GM11168 (cell line): ENCODE measurements around the gene RTP1.
"Not testable (repeated sequence)": the region's sequence is repeated elsewhere in the genome, so short reads cannot be mapped to it uniquely, and the experiment has no call there.

Experiments used
- in situ Hi-C: fragments of 300-500 bp; cut with MboI; formaldehyde crosslinking; loops from one replicate; pipeline ENCODE4 v1.12.0; 2022; ENCODE audit warnings: low sequenced_read_pairs; ENCODE audit not compliant: unreplicated experiment

Gene RTP1

DNA sequence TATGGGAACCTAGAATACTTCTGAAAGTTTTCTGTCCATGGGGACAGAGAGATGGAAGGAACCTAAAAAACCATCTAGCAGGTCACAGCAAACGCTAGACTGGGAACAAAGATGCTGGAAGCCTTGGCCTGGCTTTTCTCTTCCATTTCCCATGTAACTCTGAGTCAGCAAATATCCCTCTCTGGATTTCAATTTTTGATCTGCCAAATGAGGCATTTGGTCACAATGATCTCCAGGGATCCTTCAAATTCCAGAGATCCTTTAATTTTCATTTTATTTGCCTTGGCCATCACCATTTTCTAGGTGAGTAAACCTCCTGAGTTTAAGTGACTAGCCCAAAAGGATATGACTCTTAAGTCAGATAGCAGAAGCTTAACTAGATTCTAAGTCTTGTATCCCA is 39.7 kb downstream of the RTP1 start:
- in situ Hi-C loops = no loop called here

- in situ Hi-C loops = no loop called here
Measured at GRCh38 chr3:187237741-187238140, 40.5 kb downstream of the RTP1 start.

DNA sequence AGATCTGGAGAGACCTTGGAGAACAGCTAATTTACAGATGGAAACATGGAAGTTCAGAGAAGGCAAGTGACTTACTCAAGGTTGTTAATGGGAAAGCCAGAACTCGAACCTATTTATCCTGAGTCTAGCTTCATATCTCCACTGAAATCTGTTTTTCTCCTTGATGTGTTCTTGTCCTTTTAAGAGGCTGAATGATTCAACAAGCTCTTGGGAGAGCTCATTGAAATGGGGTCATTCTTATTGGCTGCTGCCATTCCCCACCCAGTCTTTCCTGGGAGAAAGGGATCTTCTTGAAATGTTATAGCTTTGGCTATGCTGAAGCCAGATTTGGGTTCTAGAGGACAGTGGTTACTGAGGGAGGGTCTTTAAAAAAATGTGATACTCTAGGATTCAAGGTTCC is 41.0 kb downstream of the RTP1 start:
- in situ Hi-C loops = no loop called here

DNA sequence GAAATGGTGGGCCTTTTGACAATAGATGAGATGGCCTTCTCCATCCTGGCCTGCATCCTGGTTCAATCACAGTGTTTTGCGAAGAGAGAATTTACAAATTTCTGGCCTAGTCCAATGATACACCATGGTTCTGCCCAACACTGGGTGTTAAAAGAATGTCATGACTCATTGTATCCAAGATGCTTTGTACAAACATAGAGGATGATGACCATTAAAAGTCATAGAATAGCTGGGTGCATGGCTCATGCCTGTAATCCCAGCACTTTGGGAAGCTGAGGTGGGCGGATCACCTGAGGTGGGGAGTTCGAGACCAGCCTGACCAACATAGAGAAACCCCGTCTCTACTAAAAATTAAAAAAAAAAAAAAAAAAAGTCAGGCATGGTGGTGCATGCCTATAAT is 41.5 kb downstream of the RTP1 start:
- in situ Hi-C loops = not testable (repeated sequence)

DNA sequence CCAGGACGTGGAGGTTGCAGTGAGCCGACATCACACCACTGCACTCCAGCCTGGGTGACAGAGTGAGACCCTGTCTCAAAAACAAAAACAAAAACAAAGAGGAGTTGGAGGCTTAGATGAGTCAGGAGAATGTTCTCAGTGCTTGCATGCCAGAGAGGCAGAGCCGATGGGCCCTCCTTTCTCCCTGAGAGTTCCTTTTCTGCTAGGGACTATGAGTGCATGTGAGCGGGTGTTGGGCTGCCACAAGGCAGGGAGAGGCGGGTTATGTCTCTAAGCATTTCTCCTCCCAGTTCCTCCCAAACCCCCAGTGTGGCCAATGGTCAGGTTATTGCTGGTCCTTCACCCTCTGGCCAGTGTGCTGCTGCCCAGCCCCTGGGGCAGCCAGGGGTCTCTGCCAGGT is 45.1 kb downstream of the RTP1 start:
- in situ Hi-C loops = no loop called here

GRCh38 chr3:187242900-187243299 is 45.6 kb downstream of the RTP1 start:
- in situ Hi-C loops = no loop called here

GRCh38 chr3:187243933-187244524 is 46.7 kb downstream of the RTP1 start:
- in situ Hi-C loops = no loop called here

DNA sequence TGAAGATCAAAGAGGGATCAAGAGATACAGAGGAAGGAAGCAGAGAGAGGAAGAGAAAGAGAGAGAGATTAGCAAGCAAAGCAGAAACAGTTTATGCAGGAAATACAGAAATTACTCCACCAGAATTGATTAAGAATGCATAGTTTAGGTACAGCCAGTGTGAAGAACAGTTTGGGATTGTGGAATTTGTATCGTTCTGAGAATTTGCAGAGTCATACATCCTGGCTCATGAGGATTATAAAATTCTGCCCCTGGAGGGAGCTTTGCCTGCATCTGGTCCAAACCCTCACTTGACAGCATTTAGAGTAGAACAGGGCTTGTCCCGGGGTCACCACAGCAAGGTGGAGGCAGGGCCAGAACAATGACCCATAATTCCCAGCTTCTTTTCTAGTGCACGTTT is 50.1 kb downstream of the RTP1 start:
- in situ Hi-C loops = no loop called here
